H9 (cell line): ENCODE results near the gene PPP1R1B. TPM values are rescaled to one million over a fixed set of nuclear protein-coding genes. Genes with fewer than 3 reads are reported as not detected.

ENCODE experiments used
- DNase-seq: peaks from one replicate; pipeline ENCODE4 v3.0.0-alpha.2; 2017
- H2AFZ ChIP-seq: one replicate; pipeline ENCODE4 v1.6.1; 2013; ENCODE audit warnings: mild to moderate bottlenecking, low read length, control low read depth, moderate library complexity
- H2AK5ac ChIP-seq: 2 replicates; pipeline ENCODE4 v1.6.1; 2013; ENCODE audit warnings: low read length, control low read depth, mixed read lengths; ENCODE audit not compliant: insufficient read length
- H2BK120ac ChIP-seq: one replicate; pipeline ENCODE4 v1.6.1; 2013; ENCODE audit warnings: low read depth, mild to moderate bottlenecking, low read length, control low read depth, inconsistent platforms; ENCODE audit not compliant: poor library complexity, severe bottlenecking
- H2BK12ac ChIP-seq: 2 replicates; pipeline ENCODE4 v1.6.1; 2013; ENCODE audit warnings: low read length, control low read depth, mixed read lengths, low read depth; ENCODE audit not compliant: insufficient read length
- H2BK15ac ChIP-seq: 2 replicates; pipeline ENCODE4 v1.6.1; 2013; ENCODE audit warnings: low read depth, low read length, control low read depth
- H2BK20ac ChIP-seq: one replicate; pipeline ENCODE4 v1.6.1; 2013; ENCODE audit warnings: low read depth, mild to moderate bottlenecking, low read length, control low read depth, inconsistent platforms; ENCODE audit not compliant: poor library complexity, severe bottlenecking
- H2BK5ac ChIP-seq: 2 replicates; pipeline ENCODE4 v1.6.1; 2013; ENCODE audit warnings: low read length, control low read depth, mixed read lengths; ENCODE audit not compliant: insufficient read length
- H3K14ac ChIP-seq: 2 replicates; pipeline ENCODE4 v1.6.1; 2013; ENCODE audit warnings: low read length, control low read depth; ENCODE audit not compliant: insufficient read depth
- H3K18ac ChIP-seq: 2 replicates; pipeline ENCODE4 v1.6.1; 2013; ENCODE audit warnings: low read depth, mild to moderate bottlenecking, mixed read lengths, low read length, control low read depth; ENCODE audit not compliant: insufficient read length
- H3K23ac ChIP-seq: 2 replicates; pipeline ENCODE4 v1.6.1; 2013; ENCODE audit warnings: low read length, control low read depth, mixed read lengths, low read depth; ENCODE audit not compliant: insufficient read length
- H3K23me2 ChIP-seq: 2 replicates; pipeline ENCODE4 v1.6.1; 2013; ENCODE audit warnings: low read depth, mild to moderate bottlenecking, mixed read lengths, low read length, control low read depth; ENCODE audit not compliant: insufficient read length, poor library complexity, severe bottlenecking
- H3K27ac ChIP-seq: 2 replicates; pipeline ENCODE4 v1.5.1; 2013; ENCODE audit warnings: low read length, control low read depth, mixed read lengths, low read depth; ENCODE audit not compliant: insufficient read length
- H3K27me3 ChIP-seq: 2 replicates; pipeline ENCODE4 v1.6.1; 2013; ENCODE audit warnings: low read length, control low read depth, inconsistent platforms; ENCODE audit not compliant: insufficient read depth
- H3K4ac ChIP-seq: 2 replicates; pipeline ENCODE4 v1.6.1; 2013; ENCODE audit warnings: low read depth, mild to moderate bottlenecking, control low read depth, inconsistent platforms, low read length, moderate library complexity
- H3K4me1 ChIP-seq: 2 replicates; pipeline ENCODE4 v1.6.1; 2013; ENCODE audit warnings: low read length, control low read depth, inconsistent platforms; ENCODE audit not compliant: insufficient read depth
- H3K4me2 ChIP-seq: 2 replicates; pipeline ENCODE4 v1.6.1; 2013; ENCODE audit warnings: low read length, control low read depth, mixed read lengths; ENCODE audit not compliant: insufficient read length, insufficient read depth
- H3K56ac ChIP-seq: 2 replicates; pipeline ENCODE4 v1.6.1; 2013; ENCODE audit warnings: low read depth, mild to moderate bottlenecking, mixed read lengths, low read length, control low read depth; ENCODE audit not compliant: insufficient read length
- H3K79me1 ChIP-seq: 2 replicates; pipeline ENCODE4 v1.6.1; 2013; ENCODE audit warnings: low read depth, mild to moderate bottlenecking, moderate library complexity, low read length, control low read depth, inconsistent platforms; ENCODE audit not compliant: insufficient read depth, poor library complexity, severe bottlenecking
- H3K79me2 ChIP-seq: 2 replicates; pipeline ENCODE4 v1.6.1; 2013; ENCODE audit warnings: low read length, control low read depth, inconsistent platforms; ENCODE audit not compliant: insufficient read depth
- H3K9ac ChIP-seq: 2 replicates; pipeline ENCODE4 v1.6.1; 2013; ENCODE audit warnings: low read length, control low read depth, mixed read lengths; ENCODE audit not compliant: insufficient read length; ENCODE audit errors: extremely low read depth
- H3K9me3 ChIP-seq: one replicate; pipeline ENCODE4 v1.6.1; 2013; ENCODE audit warnings: low read depth, low read length, inconsistent platforms; ENCODE audit not compliant: control insufficient read depth
- H3T11ph ChIP-seq: one replicate; pipeline ENCODE4 v1.6.1; 2013; ENCODE audit warnings: mild to moderate bottlenecking, low read length, control low read depth, inconsistent platforms
- H4K20me1 ChIP-seq: one replicate; pipeline ENCODE4 v1.6.1; 2013; ENCODE audit not compliant: control insufficient read depth, insufficient read length, insufficient read depth
- H4K5ac ChIP-seq: 2 replicates; pipeline ENCODE4 v1.6.1; 2013; ENCODE audit warnings: low read depth, mild to moderate bottlenecking, mixed read lengths, low read length, control low read depth; ENCODE audit not compliant: insufficient read length
- H4K8ac ChIP-seq: replicated peaks from 2 replicates; pipeline ENCODE4 v1.6.1; 2013; ENCODE audit warnings: low read length, control low read depth, mixed read lengths, low read depth; ENCODE audit not compliant: insufficient read length
- H4K91ac ChIP-seq: 2 replicates; pipeline ENCODE4 v1.6.1; 2013; ENCODE audit warnings: low read depth, mild to moderate bottlenecking, moderate library complexity, mixed read lengths, low read length, control low read depth; ENCODE audit not compliant: insufficient read length
- H3K27ac Mint-ChIP-seq, 3 experiments: 2 replicates in 2 of 3; 3 replicates in 1 of 3; pipeline ENCODE4 v1.8.0; 2020 to 2021; ENCODE audit warnings: mixed read lengths in 3 of 3, mild to moderate bottlenecking in 1 of 3, moderate library complexity in 1 of 3
- H3K27me3 Mint-ChIP-seq: 2 replicates; pipeline ENCODE4 v1.8.0; 2021; ENCODE audit warnings: low read depth, mild to moderate bottlenecking, moderate library complexity, mixed read lengths
- H3K36me3 Mint-ChIP-seq, 3 experiments: 2 replicates in 2 of 3; 3 replicates in 1 of 3; pipeline ENCODE4 v1.8.0; 2020 to 2021; ENCODE audit warnings: low read depth in 3 of 3, mixed read lengths in 3 of 3; ENCODE audit not compliant: insufficient read depth in 1 of 3
- H3K4me1 Mint-ChIP-seq, 2 experiments: 2 replicates each; pipeline ENCODE4 v1.8.0; 2020; ENCODE audit warnings: mixed read lengths in 2 of 2
- H3K4me3 Mint-ChIP-seq, 2 experiments: 2 replicates in 1 of 2; 3 replicates in 1 of 2; pipeline ENCODE4 v1.8.0; 2020 to 2021; ENCODE audit warnings: mild to moderate bottlenecking in 2 of 2, mixed read lengths in 2 of 2, moderate library complexity in 1 of 2
- H3K9me3 Mint-ChIP-seq, 2 experiments: 2 replicates in 1 of 2; 3 replicates in 1 of 2; pipeline ENCODE4 v1.8.0; 2020; ENCODE audit warnings: mild to moderate bottlenecking in 2 of 2, mixed read lengths in 2 of 2, moderate library complexity in 1 of 2
- CTCF ChIP-seq: fragments of 200-600 bp; sonication (generic); conservative IDR thresholded peaks from 3 replicates; pipeline ENCODE4 v1.8.0; 2021; ENCODE audit warnings: antibody characterized with exemption, mild to moderate bottlenecking
- WGBS: extraction: QIAGEN DNeasy Blood & Tissue Kit; methylation state at CpG from one replicate; pipeline ENCODE4 v1.1.7; 2013; ENCODE audit warnings: missing lambda C conversion rate, low lambda C conversion rate, mixed read lengths; ENCODE audit not compliant: insufficient read length; ENCODE audit errors: extremely low coverage; 5-methylcytosine and 5-hydroxymethylcytosine counted together
- total RNA-seq: library from RNA; stranded (reverse); gene quantifications from 2 replicates; pipeline ENCODE4 v1.2.1, GENCODE V29; 2021

PPP1R1B gene
- total RNA-seq, 1 experiment from 2014 or later, result 15.5 TPM

- Histone ChIP-seq H3K4ac (no peak overlapping the region), H3K14ac (no peak overlapping the region), H3K56ac (no peak overlapping the region), H3K27me3 (no peaks in the 10 kb centered on the region), H3K4me1 (no peaks in the 10 kb centered on the region; the same call in 1 of the 2 replicates), H3K18ac (no peak overlapping the region), H2BK5ac (no peak overlapping the region), H3K79me2 (no peaks in the 10 kb centered on the region), H3K4me2 (no peak overlapping the region), H4K91ac (no peak overlapping the region), H2AK5ac (no peak overlapping the region), H2BK20ac (no peak overlapping the region), H2AFZ (no peak overlapping the region), H2BK12ac (no peak overlapping the region), H2BK120ac (no peak overlapping the region), H4K20me1 (no peaks in the 10 kb centered on the region), H3K79me1 (no peaks in the 10 kb centered on the region), H2BK15ac (no peak overlapping the region), H4K5ac (no peak overlapping the region), H3K23ac (no peak overlapping the region), H4K8ac (no peak overlapping the region), H3K9me3 (no peaks in the 10 kb centered on the region), H3K27ac (no peak overlapping the region), H3K23me2 (no peaks in the 10 kb centered on the region), H3K9ac (no peak overlapping the region), H3T11ph (no peak overlapping the region)
- Mint-ChIP-seq H3K4me3 (no peak overlapping the region), H3K4me1 (peaks cover 6 to 44% of the 10 kb centered on the region in 2 experiments), H3K27me3 (no peaks in the 10 kb centered on the region), H3K36me3 (peaks cover 6 to 40% (median 11%) of the 10 kb centered on the region in 3 experiments; a peak in 6 of 7 replicates), H3K27ac (no peak overlapping the region; a peak in 1 of 7 replicates), H3K9me3 (no peaks in the 10 kb centered on the region)
- TF ChIP-seq CTCF, result no peak
- no CpG with 5 or more reads among the region's 11 CpGs for WGBS
- no peak for DNase-seq
Observed at GRCh38 chr17:39658346-39658745, 31.6 kb downstream of the PPP1R1B start.
